Measurements from ENCODE around the gene TAB3. TPM values are rescaled to one million over a fixed set of nuclear protein-coding genes. Genes with fewer than 3 reads are reported as not detected.

Gene TAB3
- total and polyA plus RNA-seq, 2 of the 4 experiments (the other 2 are of a cell fraction) = 4.7 to 6.4 TPM

GRCh38 chrX:30875957-30876356 is 13.1 kb downstream of the TAB3 start:
- BruUV-seq (replicated peaks) = no TSS peak
- H3K9me3 ChIP-seq (ENCODE audit: control insufficient read depth, insufficient read depth, low read length) = no peaks in the 10 kb centered on the region
- ChIA-PET POLR2A (ENCODE audit: unreplicated experiment) (no interaction called here), CTCF (interaction anchor here (1.5 kb wide), 1 partner anchor 11 kb away, joined by 4 read pairs; no protein-coding TSS in a partner anchor)
- H3K23ac ChIP-seq (ENCODE audit: low read depth, low read length) = no peak overlapping the region
- H2AFZ ChIP-seq (replicated peaks; ENCODE audit: low read length, poor library complexity) = no peak overlapping the region
- no peaks in the 10 kb centered on the region for H3K36me3 ChIP-seq (ENCODE audit: control insufficient read depth, insufficient read depth, low read length)
- H3K4ac ChIP-seq (ENCODE audit: low read depth, low read length) = no peak overlapping the region
- no peak overlapping the region for H3K56ac ChIP-seq (ENCODE audit: extremely low read depth, insufficient read depth, low read length)
- H3K9ac ChIP-seq (ENCODE audit: low read depth, low read length) = no peak overlapping the region
- H2BK5ac ChIP-seq (ENCODE audit: low read depth, low read length, poor library complexity, severe bottlenecking) = peak overlapping the region; percentile 64
- no peaks in the 10 kb centered on the region for H4K20me1 ChIP-seq (ENCODE audit: insufficient read depth, low read length)
- no peak overlapping the region for H4K5ac ChIP-seq (ENCODE audit: low read depth, low read length)
- peak; percentile 87 for DNase-seq
- dilution Hi-C loops (cut with HindIII; ENCODE audit: low sequenced_read_pairs, unreplicated experiment) (no loop called here), in situ Hi-C loops (cut with MboI; ENCODE audit: low sequenced_read_pairs) (no loop called here), intact Hi-C loops (cut with micrococcal nuclease) (no loop called here)
- H3K14ac ChIP-seq (replicated peaks; ENCODE audit: low read depth, low read length) = no peak overlapping the region
- H4K8ac ChIP-seq (ENCODE audit: low read depth in 2 of 2, low read length in 2 of 2) = no peak overlapping the region; a peak in 1 of 4 replicates
- H2BK120ac ChIP-seq (ENCODE audit: low read depth, low read length) = no peak overlapping the region
- H3K9me1 ChIP-seq (ENCODE audit: insufficient read depth, low read length) = no peaks in the 10 kb centered on the region
- no CpG with 5 or more reads among the region's 3 CpGs for WGBS, 2 experiments (ENCODE audit: extremely low coverage in 2 of 2, insufficient read length in 1 of 2)
- TF ChIP-seq MAZ (IDR thresholded peaks at IDR 0.05; ENCODE audit: borderline replicate concordance, low read depth, low read length) (no peak), FOS (IDR thresholded peaks at IDR 0.05; ENCODE audit: low read depth, low read length) (0 out of 2 replicates have a peak, but pooled peaks have one; percentile 24), MXI1 (IDR thresholded peaks at IDR 0.05; ENCODE audit: borderline replicate concordance, low read depth, low read length) (no peak), POLR2A (IDR thresholded peaks at IDR 0.05; ENCODE audit: low read depth, low read length) (no peak), CEBPB (IDR thresholded peaks at IDR 0.05; ENCODE audit: low read depth, low read length) (peak; percentile 88), MAFK (IDR thresholded peaks at IDR 0.05; ENCODE audit: low read depth, low read length) (no peak)
- H2BK15ac ChIP-seq (ENCODE audit: low read depth, low read length) = no peak overlapping the region
- no peak overlapping the region for H4K91ac ChIP-seq (ENCODE audit: insufficient read depth, low read depth, low read length)
- ATAC-seq (ENCODE audit: low read depth) = peak; percentile 66
- no peak overlapping the region for H3K4me3 ChIP-seq (ENCODE audit: insufficient read depth, low read depth, low read length)
- no peak overlapping the region for H3K27ac ChIP-seq (ENCODE audit: insufficient read depth, low read length)
- H3K27me3 ChIP-seq (ENCODE audit: control insufficient read depth, insufficient read depth, low read length) = no peaks in the 10 kb centered on the region
- H3K18ac ChIP-seq (ENCODE audit: low read depth, low read length) = no peak overlapping the region
- H2AK9ac ChIP-seq (replicated peaks; ENCODE audit: low read depth, low read length, poor library complexity) = no peak overlapping the region
- no peaks in the 10 kb centered on the region; the same call in 1 of the 2 replicates for H3K4me1 ChIP-seq (ENCODE audit: control insufficient read depth, insufficient read depth, low read length)
- H3K79me1 ChIP-seq (ENCODE audit: low read depth in 1 of 2, low read length in 2 of 2) = peaks cover 0 to 11% of the 10 kb centered on the region in 2 experiments; a peak in 3 of 4 replicates
- peak overlapping the region; percentile 52; the same call in 1 of the 2 replicates for H3K4me2 ChIP-seq (ENCODE audit: low read depth, low read length)
- H2AK5ac ChIP-seq (ENCODE audit: low read depth, low read length) = no peak overlapping the region
- no peak overlapping the region for H2BK20ac ChIP-seq (ENCODE audit: low read depth, low read length)

All from IMR-90 (cell line).